ENCODE measurements around the gene SLC17A7.
"Not testable (repeated sequence)": the region's sequence is repeated elsewhere in the genome, so short reads cannot be mapped to it uniquely, and the experiment has no call there.

SLC17A7 gene

DNA sequence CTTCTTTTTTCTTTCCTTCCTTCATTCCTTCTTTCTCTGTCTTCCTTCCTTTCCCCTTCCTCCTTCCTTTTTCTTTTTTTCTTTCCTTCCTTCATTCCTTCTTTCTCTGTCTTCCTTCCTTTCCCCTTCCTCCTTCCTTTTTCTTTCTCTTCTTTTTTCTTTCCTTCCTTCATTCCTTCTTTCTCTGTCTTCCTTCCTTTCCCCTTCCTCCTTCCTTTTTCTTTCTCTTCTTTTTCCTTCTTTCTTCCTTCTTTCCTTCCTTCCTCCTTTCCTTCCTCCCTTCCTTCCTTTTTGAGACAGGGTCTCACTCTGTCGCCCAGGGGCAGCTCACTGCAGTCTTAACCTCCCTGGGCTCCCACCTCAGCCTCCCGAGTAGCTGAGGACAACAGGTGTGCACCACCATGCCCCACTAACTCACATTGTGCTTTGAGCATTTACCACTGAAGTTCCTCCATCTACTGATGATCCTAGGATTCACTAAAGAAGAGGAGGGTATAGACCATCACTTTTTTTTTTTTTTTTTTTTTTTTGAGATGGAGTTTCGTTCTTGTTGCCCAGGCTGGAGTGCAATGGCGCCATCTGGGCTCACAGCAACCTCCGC, 2.9 kb upstream of the SLC17A7 start:
- not testable (repeated sequence) for DNase-seq (ENCODE audit: low spot score)

GRCh38 chr19:49443366-49444099, 2.2 kb upstream of the SLC17A7 start:
- DNase-seq (ENCODE audit: low spot score) = peak; percentile 87

GRCh38 chr19:49442771-49443365, 1.5 kb upstream of the SLC17A7 start:
- DNase-seq (ENCODE audit: low spot score) = peak; percentile 61

DNA sequence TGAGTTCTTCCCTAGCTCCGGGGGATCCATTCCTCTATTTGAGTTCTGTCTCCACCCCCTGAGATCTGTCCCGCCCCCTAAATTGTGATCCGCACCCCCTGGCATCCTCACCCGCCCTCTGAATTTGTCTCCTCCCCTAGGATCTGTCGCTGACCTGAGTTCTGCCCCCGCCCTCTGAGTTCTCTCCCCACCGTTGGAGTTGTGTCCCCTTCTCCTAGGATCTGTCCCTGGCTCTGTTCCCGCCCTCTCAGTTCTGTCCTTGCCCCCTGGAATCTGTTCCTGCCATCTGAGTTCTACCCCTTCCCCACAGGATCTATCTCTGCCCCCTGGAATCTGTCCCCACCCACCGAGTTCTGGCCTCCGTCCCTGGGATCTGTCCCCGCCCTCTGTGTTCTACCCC, 1.0 kb upstream of the SLC17A7 start:
- DNase-seq (ENCODE audit: low spot score) = no peak

GRCh38 chr19:49441960-49442350, 628 bp upstream of the SLC17A7 start:
- no peak for DNase-seq (ENCODE audit: low spot score)

DNA sequence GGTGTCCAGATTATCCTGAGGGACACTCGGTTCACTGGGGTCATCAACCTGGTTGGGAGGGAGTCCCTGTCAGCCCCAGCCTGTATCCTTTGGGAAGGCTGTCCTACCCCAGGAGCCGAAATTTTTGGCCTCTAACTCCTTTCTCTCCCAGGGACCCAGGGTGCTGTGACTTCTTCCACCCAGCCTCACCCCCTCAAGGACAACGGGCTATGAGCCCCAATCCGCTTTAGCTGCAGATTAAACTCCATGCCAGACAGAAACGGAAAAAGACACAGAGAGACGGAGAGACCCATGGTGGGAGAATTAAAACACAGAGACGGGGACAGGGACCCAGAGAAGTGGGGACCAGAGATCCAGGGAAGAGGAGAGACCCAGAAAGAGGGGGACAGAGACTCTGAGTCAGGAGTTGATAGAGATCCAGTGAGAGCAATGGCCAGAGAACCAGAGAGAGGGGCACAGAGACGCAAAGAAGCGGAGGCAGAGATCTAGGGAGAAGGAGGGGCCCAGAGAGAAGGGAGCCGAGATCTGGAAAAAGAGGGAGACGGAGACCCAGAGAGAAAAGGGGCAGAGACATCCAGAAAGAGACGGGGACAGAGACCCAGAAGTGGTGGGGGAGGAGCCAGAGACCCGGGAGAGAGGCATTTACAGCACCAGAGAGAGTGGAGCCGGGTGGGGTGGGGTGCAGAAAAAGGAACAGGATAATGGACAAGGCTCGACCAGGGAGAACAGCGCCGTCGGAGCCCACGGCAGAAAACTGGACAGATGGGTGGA, 703 bp downstream of the SLC17A7 start:
- DNase-seq (ENCODE audit: low spot score) = no peak

DNA sequence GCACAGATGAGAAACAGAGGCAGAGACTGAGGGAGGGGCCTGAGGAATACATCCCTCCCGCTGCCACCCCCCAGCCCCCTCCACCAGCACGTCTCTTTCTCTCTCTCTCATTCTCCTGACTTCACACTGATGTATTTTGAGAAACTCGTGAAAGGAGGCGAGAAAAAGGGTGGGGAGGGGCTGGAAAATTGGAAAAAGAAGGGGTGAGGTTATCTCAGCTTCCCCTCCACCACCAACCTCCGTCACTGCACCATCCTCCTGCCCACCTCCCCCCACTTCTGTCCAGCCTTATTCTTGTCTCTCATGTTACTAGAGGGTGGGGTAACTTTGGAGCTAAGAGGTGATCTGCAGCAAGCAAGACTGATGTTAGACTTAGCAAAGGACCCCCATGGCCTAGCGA, 1.5 kb downstream of the SLC17A7 start:
- no peak for DNase-seq (ENCODE audit: low spot score)

GRCh38 chr19:49438261-49438660, 3.1 kb downstream of the SLC17A7 start:
- no peak for DNase-seq (ENCODE audit: low spot score)

DNA sequence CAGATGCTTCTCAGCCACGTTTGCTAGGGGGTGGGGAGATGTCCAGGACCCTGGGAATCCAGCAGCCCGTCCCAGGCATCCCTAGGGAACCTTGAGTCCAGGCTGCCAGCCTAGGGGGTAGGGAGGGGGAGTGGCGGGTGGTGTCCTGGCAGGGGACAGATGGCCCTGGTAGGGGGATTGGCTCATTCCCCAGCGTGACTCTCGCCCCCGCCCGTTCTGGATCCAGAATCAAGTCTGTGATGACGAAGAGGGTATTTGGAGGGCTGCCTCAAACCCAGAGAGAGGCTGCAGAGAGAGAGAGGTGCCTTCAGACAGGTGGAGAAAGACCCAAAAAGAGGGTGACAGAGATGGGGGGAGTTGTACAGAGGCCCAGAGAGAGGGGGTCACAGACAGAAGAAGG, 4.1 kb downstream of the SLC17A7 start:
- DNase-seq (ENCODE audit: low spot score) = no peak

GRCh38 chr19:49436381-49437017, 4.8 kb downstream of the SLC17A7 start:
- DNase-seq (ENCODE audit: low spot score) = no peak

GRCh38 chr19:49435670-49436069, 5.7 kb downstream of the SLC17A7 start:
- no peak for DNase-seq (ENCODE audit: low spot score)

- DNase-seq (ENCODE audit: low spot score) = no peak
Observed at GRCh38 chr19:49434907-49435583, 6.3 kb downstream of the SLC17A7 start.

DNA sequence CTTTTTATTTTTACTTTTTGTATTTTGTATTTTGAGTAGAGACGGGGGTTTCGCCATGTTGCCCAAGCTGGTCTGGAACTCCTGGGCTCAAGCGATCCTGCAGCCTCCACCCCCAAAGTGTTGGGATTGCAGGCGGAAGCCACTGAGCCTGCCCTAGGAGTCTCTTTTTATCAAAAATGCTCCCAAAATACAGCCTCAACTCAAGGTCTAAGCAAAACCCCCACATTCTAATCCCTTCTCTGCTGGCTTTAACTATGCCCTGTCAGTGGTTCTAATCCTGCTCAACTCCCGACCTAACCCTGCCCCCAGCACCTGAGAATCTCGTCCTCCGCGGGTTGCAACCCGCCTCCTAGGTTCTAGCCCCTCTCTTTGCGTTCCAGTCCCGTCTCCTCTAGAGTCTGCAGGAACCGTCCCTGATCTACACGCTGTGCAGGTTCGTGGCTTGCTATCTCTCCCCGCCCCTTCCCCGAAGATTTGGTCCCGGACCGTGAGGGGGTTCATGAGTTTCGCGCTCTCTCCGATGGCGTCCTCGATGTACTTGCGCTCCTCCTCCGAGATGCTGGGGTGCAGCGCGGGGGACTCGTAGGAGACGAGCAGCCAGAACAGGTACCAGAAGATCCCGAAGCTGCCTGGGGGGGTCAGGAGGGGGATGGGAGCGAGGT, 8.0 kb downstream of the SLC17A7 start:
- no peak for DNase-seq (ENCODE audit: low spot score)

GRCh38 chr19:49432141-49433073, 8.9 kb downstream of the SLC17A7 start:
- no peak for DNase-seq (ENCODE audit: low spot score)

DNA sequence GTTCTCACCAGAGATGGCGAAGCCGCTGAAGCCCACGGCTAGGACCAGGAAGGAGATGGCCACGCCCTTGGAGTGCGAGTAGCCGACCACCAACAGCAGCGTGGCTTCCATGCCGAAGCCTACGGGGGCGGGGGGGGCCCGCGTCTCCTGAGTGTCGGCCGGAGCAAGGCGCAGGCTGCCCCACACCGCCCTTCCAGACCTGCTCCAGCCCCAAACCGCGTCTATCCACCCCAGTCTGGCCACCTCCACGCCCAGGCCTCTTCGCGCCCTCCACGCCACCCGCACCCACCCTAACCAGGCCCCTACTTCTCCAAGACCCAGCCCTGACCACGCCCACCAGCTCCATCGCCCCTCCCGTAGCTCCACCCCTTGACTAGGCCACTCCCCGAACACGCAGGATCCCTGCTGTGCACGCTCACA, 10.0 kb downstream of the SLC17A7 start:
- DNase-seq (ENCODE audit: low spot score) = no peak

DNA sequence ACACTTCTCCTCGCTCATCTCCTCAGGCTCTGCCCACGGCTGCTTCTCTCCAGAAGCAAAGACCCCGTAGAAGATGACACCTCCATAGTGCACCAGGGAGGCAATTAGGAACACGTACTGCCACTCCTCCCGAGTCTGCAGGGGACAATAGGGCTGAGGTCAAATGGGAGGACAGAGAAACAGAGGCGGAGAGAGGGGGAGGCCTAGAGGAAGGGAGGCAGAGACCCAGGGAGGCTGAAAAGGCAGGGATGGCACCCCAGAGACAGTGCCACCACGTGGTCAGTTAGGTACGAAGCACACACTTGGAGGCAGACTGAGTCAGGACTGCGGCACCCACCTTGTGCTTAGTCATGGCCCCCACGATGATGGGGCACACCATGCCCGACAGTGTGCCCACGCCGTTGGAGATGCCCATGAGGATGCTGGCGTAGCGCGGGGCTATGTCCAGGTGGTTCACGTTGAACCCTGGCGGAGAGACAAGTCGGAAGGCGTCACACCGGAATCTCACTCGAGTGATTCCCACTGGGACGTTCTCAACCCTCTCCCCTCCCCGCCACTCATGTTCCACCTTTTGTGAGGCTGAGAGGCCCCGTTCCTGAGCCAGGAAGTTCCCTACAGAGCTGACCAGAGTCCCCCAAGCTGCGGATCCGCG, 10.5 kb downstream of the SLC17A7 start:
- DNase-seq (ENCODE audit: low spot score) = no peak

DNA sequence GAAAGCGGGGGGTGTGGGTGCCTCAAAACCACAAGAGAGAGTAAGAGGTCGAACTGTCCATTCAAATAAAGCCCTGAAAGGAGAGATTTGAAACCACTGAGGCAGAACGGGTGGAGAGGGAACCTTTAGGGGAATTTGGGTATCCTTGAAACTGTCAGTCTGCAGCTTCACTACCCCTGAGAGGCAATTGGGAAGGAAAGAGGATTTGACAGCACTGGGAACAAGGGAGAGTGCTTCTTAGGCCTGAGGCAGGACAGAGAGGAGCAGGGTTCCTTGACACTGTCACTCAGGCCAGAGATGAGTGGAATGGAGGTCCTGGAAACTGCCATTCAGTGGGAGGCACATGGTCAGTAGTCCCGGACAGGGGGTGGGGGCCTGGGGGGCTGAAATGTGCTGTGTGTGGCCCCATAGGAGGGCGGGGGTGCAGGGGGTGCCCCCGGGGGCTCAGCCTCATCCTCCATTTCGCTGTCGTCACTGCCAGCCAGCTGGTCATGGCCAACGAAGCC, 11.1 kb downstream of the SLC17A7 start:
- DNase-seq (ENCODE audit: low spot score) = no peak

DNA sequence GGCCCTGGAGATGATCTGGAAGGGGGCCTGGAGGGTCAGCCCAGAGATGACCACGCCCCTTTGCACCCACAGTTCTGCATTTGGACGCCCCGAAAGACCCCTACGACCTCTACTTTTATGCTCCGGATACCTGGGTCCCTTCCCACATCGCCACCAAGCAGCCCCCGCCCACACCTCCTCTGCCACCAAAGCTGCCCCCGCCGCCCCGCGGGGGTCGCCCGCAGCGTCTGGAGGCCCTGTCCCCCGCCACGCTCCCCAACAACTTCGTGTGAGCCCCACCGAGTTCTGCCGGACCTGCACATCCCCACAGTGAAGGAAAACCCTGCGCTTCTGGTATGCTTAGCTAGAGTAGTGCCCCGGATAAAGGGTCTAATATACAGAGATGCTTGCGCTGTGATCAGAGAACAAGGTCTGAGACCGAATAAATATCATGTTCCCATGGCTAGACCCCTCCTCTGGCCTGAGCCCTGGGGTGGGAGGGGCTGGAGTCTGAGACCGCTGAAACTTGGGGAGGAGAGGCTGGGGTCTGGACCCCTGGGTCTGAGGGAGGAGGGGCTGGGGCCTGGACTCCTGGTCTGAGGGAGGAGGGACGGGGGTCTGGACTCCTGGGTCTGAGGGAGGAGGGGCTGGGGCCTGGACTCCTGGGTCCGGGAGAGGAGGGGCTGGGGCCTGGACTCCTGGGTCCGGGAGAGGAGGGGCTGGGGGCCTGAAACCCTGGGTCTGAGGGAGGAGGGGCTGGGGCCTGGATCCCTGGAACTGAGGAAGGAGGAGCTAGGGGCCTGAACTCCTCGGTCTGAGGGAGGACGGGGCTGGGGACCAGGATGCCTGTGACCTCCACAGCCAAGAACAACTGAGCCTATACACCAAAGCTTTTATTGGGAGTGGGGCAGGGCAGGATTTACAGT, 12.5 kb downstream of the SLC17A7 start:
- no peak for DNase-seq (ENCODE audit: low spot score)
